HCT116 (cell line): ENCODE results near the gene TMEM178B. TPM values are rescaled to one million over a fixed set of nuclear protein-coding genes. Genes with fewer than 3 reads are reported as not detected.

Experiments
- ATAC-seq: fragments of 200-7000 bp; cut with Tn5 transposase; 2 replicates; pipeline ENCODE4 v1.9.1; 2020; ENCODE audit warnings: mild to moderate bottlenecking, moderate library complexity
- BruUV-seq: library from RNA; stranded (reverse); fragments of 400-500 nt; replicated peaks from 2 replicates; lab custom pipeline; 2021; lab: Mats Ljungman, UMichigan
- CTCF ChIA-PET: fragments of 300-600 bp; sonication (Branson Sonifier 250); formaldehyde crosslinking; loops from one replicate; lab custom pipeline; 2021; ENCODE audit warnings: antibody characterized with exemption; lab: Charles Lee
- POLR2A ChIA-PET: fragments of 300-600, 350-600 bp; sonication (Branson Sonifier 250); formaldehyde crosslinking; loops from one replicate; lab custom pipeline; 2021; ENCODE audit warnings: antibody characterized with exemption; lab: Charles Lee
- RAD21 ChIA-PET, 2 experiments: fragments of 300-600 bp; sonication (Branson Sonifier 250); formaldehyde crosslinking; loops; one replicate each; lab custom pipeline; 2023; ENCODE audit warnings: low total read pairs in 2 of 2; ENCODE audit not compliant: uncharacterized antibody in 2 of 2, unreplicated experiment in 2 of 2, low non-redundant PET in 1 of 2; lab: Charles Lee
- DNase-seq: peaks from one replicate; pipeline ENCODE4 v3.0.0-alpha.2; 2010; ENCODE audit warnings: low read depth, low spot score
- H2AFZ ChIP-seq: fragments of 200-600 bp; shearing (Covaris generic), sonication (generic); 2 replicates; pipeline ENCODE4 v1.6.1; 2017; ENCODE audit warnings: low read depth, mixed run types, mixed read lengths, antibody characterized with exemption, low read length; ENCODE audit not compliant: poor library complexity, severe bottlenecking
- H3K27ac ChIP-seq: 2 replicates; pipeline ENCODE4 v1.5.1; 2012; ENCODE audit warnings: low read depth, low read length
- H3K27me3 ChIP-seq: fragments of 200-600 bp; sonication (generic); 2 replicates; pipeline ENCODE4 v1.6.1; 2016; ENCODE audit warnings: mixed run types, low read length, mixed read lengths; ENCODE audit not compliant: insufficient read depth
- H3K36me3 ChIP-seq, 2 experiments: fragments of 200-500 bp in 1 of 2; fragments of 200-600 bp in 1 of 2; sonication (Bioruptor generic) in 1 of 2; sonication (generic) in 1 of 2; 2 replicates each; pipeline versions ENCODE4 v1.5.1 to v1.6.1; 2014 to 2016; ENCODE audit warnings: low read length in 2 of 2, inconsistent platforms in 1 of 2, mixed read lengths in 1 of 2, mixed run types in 1 of 2; ENCODE audit not compliant: insufficient read depth in 2 of 2, control insufficient read depth in 1 of 2
- H3K4me1 ChIP-seq, 2 experiments: fragments of 200-600 bp in 1 of 2; sonication (generic) in 1 of 2; 2 replicates each; pipeline versions ENCODE4 v1.5.1 to v1.6.1; 2012 to 2017; ENCODE audit warnings: low read length in 2 of 2, inconsistent platforms in 1 of 2, mild to moderate bottlenecking in 1 of 2, mixed read lengths in 1 of 2, mixed run types in 1 of 2, moderate library complexity in 1 of 2; ENCODE audit not compliant: insufficient read depth in 2 of 2, control insufficient read depth in 1 of 2
- H3K4me2 ChIP-seq: fragments of 200-600 bp; sonication (generic); 2 replicates; pipeline ENCODE4 v1.6.1; 2017; ENCODE audit warnings: mixed run types, low read length, mixed read lengths
- H3K4me3 ChIP-seq, 2 experiments: fragments of 200-600 bp in 1 of 2; sonication (generic) in 1 of 2; replicated peaks in 1 of 2; 2 replicates each; pipeline ENCODE4 v1.5.1; 2011 to 2016; ENCODE audit warnings: low read length in 2 of 2, control low read depth in 1 of 2, low read depth in 1 of 2, mild to moderate bottlenecking in 1 of 2, mixed read lengths in 1 of 2, mixed run types in 1 of 2
- H3K79me2 ChIP-seq: fragments of 200-600 bp; sonication (generic); 2 replicates; pipeline ENCODE4 v1.6.1; 2017; ENCODE audit warnings: mild to moderate bottlenecking, mixed run types, low read length, moderate library complexity, mixed read lengths; ENCODE audit not compliant: insufficient read depth
- H3K9ac ChIP-seq: fragments of 200-600 bp; sonication (generic); 2 replicates; pipeline ENCODE4 v1.6.1; 2016; ENCODE audit warnings: low read length, mixed read lengths
- H3K9me2 ChIP-seq: fragments of 200-600 bp; sonication (generic), shearing (Covaris generic); 2 replicates; pipeline ENCODE4 v1.6.1; 2017; ENCODE audit warnings: mixed run types, mild to moderate bottlenecking, moderate library complexity; ENCODE audit not compliant: insufficient read depth
- H3K9me3 ChIP-seq, 2 experiments: fragments of 200-500 bp in 1 of 2; fragments of 200-600 bp in 1 of 2; sonication (Bioruptor generic) in 1 of 2; sonication (generic) in 1 of 2; 2 replicates each; pipeline ENCODE4 v1.6.1; 2014 to 2017; ENCODE audit warnings: low read length in 2 of 2, mixed read lengths in 2 of 2, inconsistent platforms in 1 of 2, low read depth in 1 of 2, mild to moderate bottlenecking in 1 of 2, mixed run types in 1 of 2, moderate library complexity in 1 of 2; ENCODE audit not compliant: control insufficient read depth in 1 of 2, insufficient read depth in 1 of 2
- H4K20me1 ChIP-seq: fragments of 200-600 bp; sonication (generic), shearing (Covaris generic); 2 replicates; pipeline ENCODE4 v1.6.1; 2017; ENCODE audit warnings: mixed run types, mild to moderate bottlenecking, moderate library complexity; ENCODE audit not compliant: insufficient read depth
- ATF3 ChIP-seq: IDR thresholded peaks from 2 replicates; pipeline ENCODE4 v1.6.1; 2012
- CEBPB ChIP-seq: IDR thresholded peaks from 2 replicates; pipeline ENCODE4 v1.6.1; 2012; ENCODE audit warnings: low read depth
- ELF1 ChIP-seq: IDR thresholded peaks from 2 replicates; pipeline ENCODE4 v1.6.1; 2012; ENCODE audit warnings: low read depth, borderline replicate concordance
- EZH2 ChIP-seq: fragments of 200-600 bp; sonication (generic); IDR thresholded peaks from 2 replicates; pipeline ENCODE4 v1.6.1; 2017; ENCODE audit warnings: antibody characterized with exemption, mixed run types
- FOSL1 ChIP-seq: IDR thresholded peaks from 2 replicates; pipeline ENCODE4 v1.6.1; 2012; ENCODE audit warnings: low read depth
- JUND ChIP-seq: IDR thresholded peaks from 2 replicates; pipeline ENCODE4 v1.6.1; 2012
- MAX ChIP-seq: IDR thresholded peaks from 2 replicates; pipeline ENCODE4 v1.6.1; 2012
- POLR2A ChIP-seq: IDR thresholded peaks from 2 replicates; pipeline ENCODE4 v1.7.0; 2011; ENCODE audit warnings: borderline replicate concordance; ENCODE audit not compliant: insufficient read depth, insufficient read length; ENCODE audit errors: extremely low read depth
- POLR2AphosphoS5 ChIP-seq: IDR thresholded peaks from 2 replicates; pipeline ENCODE4 v1.6.1; 2011; ENCODE audit warnings: mild to moderate bottlenecking, low read depth, low read length, moderate library complexity
- RAD21 ChIP-seq: IDR thresholded peaks from 2 replicates; pipeline ENCODE4 v1.6.1; 2012; ENCODE audit warnings: low read depth, mild to moderate bottlenecking
- REST ChIP-seq: IDR thresholded peaks from 2 replicates; pipeline ENCODE4 v1.6.1; 2012; ENCODE audit warnings: low read depth
- SIN3A ChIP-seq: IDR thresholded peaks from 2 replicates; pipeline ENCODE4 v1.6.1; 2012; ENCODE audit warnings: low read depth
- SP1 ChIP-seq: IDR thresholded peaks from 2 replicates; pipeline ENCODE4 v1.6.1; 2012; ENCODE audit warnings: low read depth
- SRF ChIP-seq: IDR thresholded peaks from 2 replicates; pipeline ENCODE4 v1.6.1; 2012; ENCODE audit warnings: low read depth
- YY1 ChIP-seq: IDR thresholded peaks from 2 replicates; pipeline ENCODE4 v1.6.1; 2011; ENCODE audit warnings: low read length, low read depth, moderate library complexity, mild to moderate bottlenecking; ENCODE audit not compliant: insufficient replicate concordance; ENCODE audit errors: extremely low read depth
- ZFX ChIP-seq: fragments of 450-650 bp; IDR thresholded peaks from 2 replicates; pipeline ENCODE4 v1.6.1; 2017
- intact Hi-C: fragments of 100-400 bp; cut with micrococcal nuclease; formaldehyde crosslinking; loops from 2 replicates; pipeline ENCODE4 v1.10.0; 2022
- total RNA-seq: library from RNA; stranded (reverse); gene quantifications from one replicate; pipeline ENCODE4 v1.2.1, GENCODE V29; 2021; ENCODE audit not compliant: unreplicated experiment
- TF ChIP-seq, protein P1 (sequence below), 3 experiments: fragments of 200-600 bp in 1 of 3; sonication (generic) in 1 of 3; IDR thresholded peaks in 2 of 3; conservative IDR thresholded peaks in 1 of 3; 2 replicates each; pipeline ENCODE4 v1.5.1; 2012 to 2017; ENCODE audit warnings: low read depth in 2 of 3, low read length in 2 of 3, antibody characterized with exemption in 1 of 3, borderline replicate concordance in 1 of 3, control low read depth in 1 of 3, mild to moderate bottlenecking in 1 of 3, mixed read lengths in 1 of 3, mixed run types in 1 of 3, moderate library complexity in 1 of 3; ENCODE audit not compliant: insufficient read depth in 1 of 3

Gene TMEM178B
- total RNA-seq, 1 experiment from 2014 or later = 0.02 TPM

- no peak for ATAC-seq
- peaks cover 0 to 6% of the 10 kb centered on the region in 2 experiments; a peak in 1 of 4 replicates for H3K4me1 ChIP-seq
- H4K20me1 ChIP-seq = no peaks in the 10 kb centered on the region
- DNase-seq = no peak
- intact Hi-C loops = no loop called here
- TF ChIP-seq RAD21 (no peak), JUND (no peak), FOSL1 (no peak), CEBPB (no peak), SRF (no peak), REST (no peak), POLR2A (no peak), SP1 (no peak), EZH2 (no peak), MAX (no peak), ZFX (no peak), SIN3A (no peak), POLR2AphosphoS5 (no peak), ATF3 (no peak), ELF1 (no peak), YY1 (no peak)
- TF ChIP-seq, protein P1, sequence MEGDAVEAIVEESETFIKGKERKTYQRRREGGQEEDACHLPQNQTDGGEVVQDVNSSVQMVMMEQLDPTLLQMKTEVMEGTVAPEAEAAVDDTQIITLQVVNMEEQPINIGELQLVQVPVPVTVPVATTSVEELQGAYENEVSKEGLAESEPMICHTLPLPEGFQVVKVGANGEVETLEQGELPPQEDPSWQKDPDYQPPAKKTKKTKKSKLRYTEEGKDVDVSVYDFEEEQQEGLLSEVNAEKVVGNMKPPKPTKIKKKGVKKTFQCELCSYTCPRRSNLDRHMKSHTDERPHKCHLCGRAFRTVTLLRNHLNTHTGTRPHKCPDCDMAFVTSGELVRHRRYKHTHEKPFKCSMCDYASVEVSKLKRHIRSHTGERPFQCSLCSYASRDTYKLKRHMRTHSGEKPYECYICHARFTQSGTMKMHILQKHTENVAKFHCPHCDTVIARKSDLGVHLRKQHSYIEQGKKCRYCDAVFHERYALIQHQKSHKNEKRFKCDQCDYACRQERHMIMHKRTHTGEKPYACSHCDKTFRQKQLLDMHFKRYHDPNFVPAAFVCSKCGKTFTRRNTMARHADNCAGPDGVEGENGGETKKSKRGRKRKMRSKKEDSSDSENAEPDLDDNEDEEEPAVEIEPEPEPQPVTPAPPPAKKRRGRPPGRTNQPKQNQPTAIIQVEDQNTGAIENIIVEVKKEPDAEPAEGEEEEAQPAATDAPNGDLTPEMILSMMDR (IDR thresholded peaks at IDR 0.05 in 2 of 3, conservative IDR thresholded peaks at IDR 0.05 in 1 of 3; ENCODE audit: borderline replicate concordance in 1 of 3, insufficient read depth in 1 of 3, low read depth in 2 of 3, low read length in 2 of 3) = no peak
- no peaks in the 10 kb centered on the region for H3K9me2 ChIP-seq
- H3K4me2 ChIP-seq = no peak overlapping the region
- no peaks in the 10 kb centered on the region for H3K79me2 ChIP-seq
- no peaks in the 10 kb centered on the region for H3K36me3 ChIP-seq
- RAD21 ChIA-PET = no interaction called here
- no peak overlapping the region for H3K4me3 ChIP-seq
- CTCF ChIA-PET = no interaction called here
- no TSS peak for BruUV-seq
- no peak overlapping the region for H2AFZ ChIP-seq
- H3K9ac ChIP-seq = no peak overlapping the region
- H3K9me3 ChIP-seq = no peaks in the 10 kb centered on the region
- H3K27me3 ChIP-seq = peaks cover 28% of the 10 kb centered on the region; the same call in 1 of the 2 replicates
- POLR2A ChIA-PET = no interaction called here
- H3K27ac ChIP-seq = no peak overlapping the region
These were observed 405.0 kb downstream of the TMEM178B start for GRCh38 chr7:141478845-141479244.
